ENCODE results near the gene MRPL14.

MRPL14 gene

DNA sequence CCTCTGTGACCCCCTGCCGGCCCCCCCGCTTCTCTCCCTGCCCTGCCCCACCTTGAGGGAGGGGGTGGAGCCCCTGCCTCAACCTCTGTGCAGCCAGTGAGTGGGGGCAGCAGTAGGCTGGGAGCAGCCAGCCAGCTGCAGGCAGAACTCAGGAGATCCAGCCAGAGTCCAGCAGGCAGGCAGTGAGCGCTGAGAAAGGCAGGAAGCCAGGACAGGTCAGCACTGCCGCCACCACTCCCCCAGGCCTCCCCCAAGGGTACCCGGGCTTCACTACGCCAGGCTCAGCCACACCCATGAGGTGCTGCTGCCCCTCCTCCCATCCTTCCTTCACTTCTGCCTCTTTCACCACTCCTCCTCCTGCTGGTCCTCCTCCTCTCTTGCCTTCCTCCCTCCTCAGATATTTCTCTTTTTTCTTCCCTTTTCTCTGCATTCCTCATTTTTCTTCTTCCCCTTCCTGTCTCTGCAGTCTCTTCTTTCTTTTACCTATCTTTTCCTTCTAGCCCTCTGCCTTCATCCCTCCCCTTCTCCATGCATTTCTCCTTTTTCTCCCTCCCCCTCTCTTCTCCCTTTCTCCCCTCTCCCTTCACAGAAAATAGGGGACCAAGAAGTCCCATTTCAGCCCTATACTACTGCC, 11.6 kb upstream of the MRPL14 start:
- no peaks in the 10 kb centered on the region for H3K79me2 ChIP-seq (ENCODE audit: control insufficient read depth, low read length)
- H4K20me1 ChIP-seq (ENCODE audit: control insufficient read depth, insufficient read depth, low read depth, low read length) = no peaks in the 10 kb centered on the region
- no peaks in the 10 kb centered on the region for H3K9me2 ChIP-seq (replicated peaks; ENCODE audit: control insufficient read depth, low read length)
- H3K36me3 ChIP-seq (ENCODE audit: control insufficient read depth, low read length) = no peaks in the 10 kb centered on the region
- H3K9me3 ChIP-seq (ENCODE audit: control insufficient read depth, insufficient read depth, low read length) = no peaks in the 10 kb centered on the region
- H3K4me1 ChIP-seq (ENCODE audit: control insufficient read depth, low read length) = no peaks in the 10 kb centered on the region
- H3K4me2 ChIP-seq (ENCODE audit: low read length) = no peak overlapping the region
- H3K27me3 ChIP-seq (ENCODE audit: control insufficient read depth, low read length) = no peaks in the 10 kb centered on the region
- H3K4me3 ChIP-seq (ENCODE audit: low read length) = no peak overlapping the region
- no peak for TF ChIP-seq EZH2phosphoT487 (IDR thresholded peaks at IDR 0.05; ENCODE audit: borderline replicate concordance, low read length)
- TF ChIP-seq, protein P1, sequence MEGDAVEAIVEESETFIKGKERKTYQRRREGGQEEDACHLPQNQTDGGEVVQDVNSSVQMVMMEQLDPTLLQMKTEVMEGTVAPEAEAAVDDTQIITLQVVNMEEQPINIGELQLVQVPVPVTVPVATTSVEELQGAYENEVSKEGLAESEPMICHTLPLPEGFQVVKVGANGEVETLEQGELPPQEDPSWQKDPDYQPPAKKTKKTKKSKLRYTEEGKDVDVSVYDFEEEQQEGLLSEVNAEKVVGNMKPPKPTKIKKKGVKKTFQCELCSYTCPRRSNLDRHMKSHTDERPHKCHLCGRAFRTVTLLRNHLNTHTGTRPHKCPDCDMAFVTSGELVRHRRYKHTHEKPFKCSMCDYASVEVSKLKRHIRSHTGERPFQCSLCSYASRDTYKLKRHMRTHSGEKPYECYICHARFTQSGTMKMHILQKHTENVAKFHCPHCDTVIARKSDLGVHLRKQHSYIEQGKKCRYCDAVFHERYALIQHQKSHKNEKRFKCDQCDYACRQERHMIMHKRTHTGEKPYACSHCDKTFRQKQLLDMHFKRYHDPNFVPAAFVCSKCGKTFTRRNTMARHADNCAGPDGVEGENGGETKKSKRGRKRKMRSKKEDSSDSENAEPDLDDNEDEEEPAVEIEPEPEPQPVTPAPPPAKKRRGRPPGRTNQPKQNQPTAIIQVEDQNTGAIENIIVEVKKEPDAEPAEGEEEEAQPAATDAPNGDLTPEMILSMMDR (IDR thresholded peaks at IDR 0.05; ENCODE audit: low read depth, low read length, poor library complexity, severe bottlenecking) = no peak
- no peaks in the 10 kb centered on the region for H3F3A ChIP-seq (ENCODE audit: control insufficient read depth, insufficient read depth)
- no peak overlapping the region for H3K27ac ChIP-seq (ENCODE audit: low read depth, low read length)

DNA sequence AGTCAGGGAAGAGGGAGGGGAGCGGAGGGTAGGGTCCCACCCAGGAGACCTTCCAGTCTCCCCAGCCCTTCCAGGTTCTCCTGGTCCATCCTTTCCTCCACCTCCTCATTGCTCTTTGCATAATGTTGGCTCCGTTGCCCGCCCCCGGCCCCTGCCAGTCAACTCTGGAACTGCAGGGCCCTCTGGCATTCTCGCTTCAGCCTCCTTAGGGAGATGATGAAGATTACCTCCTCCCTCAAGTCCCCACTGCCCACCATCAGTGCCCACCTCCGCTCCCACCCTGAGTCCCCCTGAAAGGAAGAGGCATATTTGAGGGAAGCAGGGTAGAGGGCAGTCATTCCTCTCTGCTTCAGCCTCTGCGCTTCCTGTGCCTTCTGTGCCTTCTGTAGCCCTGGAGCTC, 8.6 kb upstream of the MRPL14 start:
- Histone ChIP-seq H3K27ac (ENCODE audit: low read depth, low read length) (no peak overlapping the region), H3K4me3 (ENCODE audit: low read length) (no peak overlapping the region), H3K4me1 (ENCODE audit: control insufficient read depth, low read length) (peaks cover 6% of the 10 kb centered on the region), H3K36me3 (ENCODE audit: control insufficient read depth, low read length) (no peaks in the 10 kb centered on the region), H4K20me1 (ENCODE audit: control insufficient read depth, insufficient read depth, low read depth, low read length) (no peaks in the 10 kb centered on the region), H3K27me3 (ENCODE audit: control insufficient read depth, low read length) (no peaks in the 10 kb centered on the region), H3F3A (ENCODE audit: control insufficient read depth, insufficient read depth) (no peaks in the 10 kb centered on the region), H3K4me2 (ENCODE audit: low read length) (no peak overlapping the region), H3K79me2 (ENCODE audit: control insufficient read depth, low read length) (no peaks in the 10 kb centered on the region), H3K9me3 (ENCODE audit: control insufficient read depth, insufficient read depth, low read length) (no peaks in the 10 kb centered on the region), H3K9me2 (replicated peaks; ENCODE audit: control insufficient read depth, low read length) (no peaks in the 10 kb centered on the region)
- TF ChIP-seq, protein P1 (IDR thresholded peaks at IDR 0.05; ENCODE audit: low read depth, low read length, poor library complexity, severe bottlenecking) = no peak
- no peak for TF ChIP-seq EZH2phosphoT487 (IDR thresholded peaks at IDR 0.05; ENCODE audit: borderline replicate concordance, low read length)

DNA sequence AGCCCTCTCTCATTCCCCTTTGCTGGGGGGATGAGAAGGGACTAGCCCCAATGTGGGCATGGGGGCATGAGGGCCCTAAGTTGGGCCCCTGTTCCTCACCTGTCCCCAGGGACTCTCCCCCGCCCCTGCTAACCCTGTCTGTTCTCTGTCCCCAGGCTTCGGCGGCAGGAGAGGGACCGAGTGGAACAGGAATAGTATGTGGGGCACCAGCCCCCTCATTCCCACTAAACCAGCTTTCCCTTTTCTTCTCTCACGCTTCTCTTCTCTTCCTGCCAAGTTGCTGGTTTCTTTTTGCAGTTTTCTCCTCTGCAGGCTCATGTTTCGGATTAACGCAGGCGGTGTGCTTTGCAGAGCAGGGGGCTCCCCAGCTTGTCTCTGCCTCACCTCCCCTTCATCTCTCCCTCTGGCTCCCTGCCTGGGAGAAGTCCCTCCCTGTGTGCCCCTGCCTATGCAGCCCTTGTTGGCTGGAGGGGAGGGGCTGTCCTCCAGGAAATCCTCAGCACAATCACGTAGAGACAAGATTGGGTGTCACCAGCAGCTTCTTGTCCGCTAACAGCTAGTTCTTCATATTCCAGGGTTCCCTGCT, 8.0 kb upstream of the MRPL14 start:
- peaks cover 6% of the 10 kb centered on the region for H3K4me1 ChIP-seq (ENCODE audit: control insufficient read depth, low read length)
- no peak overlapping the region for H3K4me2 ChIP-seq (ENCODE audit: low read length)
- H4K20me1 ChIP-seq (ENCODE audit: control insufficient read depth, insufficient read depth, low read depth, low read length) = no peaks in the 10 kb centered on the region
- H3K9me2 ChIP-seq (replicated peaks; ENCODE audit: control insufficient read depth, low read length) = no peaks in the 10 kb centered on the region
- no peaks in the 10 kb centered on the region for H3F3A ChIP-seq (ENCODE audit: control insufficient read depth, insufficient read depth)
- H3K9me3 ChIP-seq (ENCODE audit: control insufficient read depth, insufficient read depth, low read length) = no peaks in the 10 kb centered on the region
- no peak overlapping the region for H3K4me3 ChIP-seq (ENCODE audit: low read length)
- no peaks in the 10 kb centered on the region for H3K36me3 ChIP-seq (ENCODE audit: control insufficient read depth, low read length)
- no peaks in the 10 kb centered on the region for H3K79me2 ChIP-seq (ENCODE audit: control insufficient read depth, low read length)
- H3K27me3 ChIP-seq (ENCODE audit: control insufficient read depth, low read length) = no peaks in the 10 kb centered on the region
- no peak overlapping the region for H3K27ac ChIP-seq (ENCODE audit: low read depth, low read length)
- TF ChIP-seq EZH2phosphoT487 (IDR thresholded peaks at IDR 0.05; ENCODE audit: borderline replicate concordance, low read length) = no peak
- TF ChIP-seq, protein P1 (IDR thresholded peaks at IDR 0.05; ENCODE audit: low read depth, low read length, poor library complexity, severe bottlenecking) = no peak
